T-cell (primary cell): ENCODE results near the gene LRRC2. TPM values are rescaled to one million over a fixed set of nuclear protein-coding genes. Genes with fewer than 3 reads are reported as not detected.
"Not testable (repeated sequence)": the region's sequence is repeated elsewhere in the genome, so short reads cannot be mapped to it uniquely, and the experiment has no call there.

Experiments
- ATAC-seq, 4 experiments: fragments of 200-7000 bp in 3 of 4; fragments of 150-1000 bp in 1 of 4; cut with Tn5 transposase; replicated peaks in 1 of 4; 1 replicate in 3 of 4; 2 replicates in 1 of 4; pipeline ENCODE4 v1.10.0; 2021; ENCODE audit warnings: moderate library complexity in 3 of 4, mild to moderate bottlenecking in 2 of 4, moderate number of reproducible peaks in 1 of 4
- CTCF ChIA-PET, 2 donors: fragments of 300-600 bp; sonication (Branson Sonifier 250); formaldehyde crosslinking; loops; one replicate each; lab custom pipeline; 2022; ENCODE audit warnings: antibody characterized with exemption in 2 of 2; lab: Charles Lee
- POLR2A ChIA-PET, 2 donors: fragments of 300-600 bp; sonication (Branson Sonifier 250); formaldehyde crosslinking; loops; one replicate each; lab custom pipeline; 2022; ENCODE audit warnings: antibody characterized with exemption in 2 of 2; lab: Charles Lee
- DNase-seq, 35 experiments: peaks; one replicate each; pipeline versions ENCODE4 v3.0.0 to v3.0.0-alpha.2; 2013 to 2023
- H3K27ac ChIP-seq: one replicate; pipeline ENCODE4 v1.5.1; 2013; ENCODE audit warnings: low read length
- H3K27me3 ChIP-seq, 2 experiments: replicated peaks in 1 of 2; 1 replicate in 1 of 2; 2 replicates in 1 of 2; pipeline versions ENCODE4 v1.6.1 to v1.7.0; 2013; ENCODE audit warnings: low read length in 1 of 2, mixed read lengths in 1 of 2; ENCODE audit not compliant: control insufficient read depth in 2 of 2, insufficient read depth in 2 of 2; ENCODE audit errors: extremely low read depth in 1 of 2
- H3K36me3 ChIP-seq, 2 donors: 1 replicate in 1 of 2; 2 replicates in 1 of 2; pipeline versions ENCODE4 v1.6.1 to v1.7.0; 2013; ENCODE audit warnings: low read length in 1 of 2; ENCODE audit not compliant: control insufficient read depth in 2 of 2, insufficient read depth in 1 of 2; ENCODE audit errors: extremely low read depth in 1 of 2
- H3K4me1 ChIP-seq, 2 experiments: 1 replicate in 1 of 2; 2 replicates in 1 of 2; pipeline versions ENCODE4 v1.6.1 to v1.7.0; 2013; ENCODE audit warnings: low read length in 2 of 2, mixed read lengths in 1 of 2; ENCODE audit not compliant: insufficient read depth in 2 of 2, control insufficient read depth in 1 of 2; ENCODE audit errors: extremely low read depth in 1 of 2
- H3K4me3 ChIP-seq, 2 donors: 1 replicate in 1 of 2; 2 replicates in 1 of 2; pipeline versions ENCODE4 v1.5.1 to v1.7.0; 2013; ENCODE audit warnings: mild to moderate bottlenecking in 2 of 2, low read length in 1 of 2, moderate library complexity in 1 of 2; ENCODE audit not compliant: control insufficient read depth in 1 of 2; ENCODE audit errors: extremely low read depth in 1 of 2
- H3K9me3 ChIP-seq: 2 replicates; pipeline ENCODE4 v1.7.0; 2013
- H3K27ac Mint-ChIP-seq, 2 donors: one replicate each; pipeline ENCODE4 v1.8.0; 2020 to 2021; ENCODE audit warnings: mild to moderate bottlenecking in 2 of 2, mixed read lengths in 2 of 2
- H3K27me3 Mint-ChIP-seq, 2 donors: one replicate each; pipeline ENCODE4 v1.8.0; 2021 to 2022; ENCODE audit warnings: mixed read lengths in 2 of 2
- H3K36me3 Mint-ChIP-seq: one replicate; pipeline ENCODE4 v1.8.0; 2021; ENCODE audit warnings: mixed read lengths
- H3K4me1 Mint-ChIP-seq, 3 donors: one replicate each; pipeline ENCODE4 v1.8.0; 2020 to 2022; ENCODE audit warnings: mixed read lengths in 3 of 3, mild to moderate bottlenecking in 1 of 3
- H3K4me3 Mint-ChIP-seq, 3 donors: one replicate each; pipeline ENCODE4 v1.8.0; 2020 to 2022; ENCODE audit warnings: mild to moderate bottlenecking in 3 of 3, mixed read lengths in 3 of 3, moderate library complexity in 3 of 3
- H3K9me3 Mint-ChIP-seq, 3 donors: one replicate each; pipeline ENCODE4 v1.8.0; 2020 to 2022; ENCODE audit warnings: mixed read lengths in 3 of 3
- WGBS: methylation state at CpG from one replicate; pipeline ENCODE4 v1.1.5; 2013; ENCODE audit warnings: missing lambda C conversion rate; ENCODE audit not compliant: insufficient coverage; 5-methylcytosine and 5-hydroxymethylcytosine counted together
- total RNA-seq, 35 experiments: library from RNA in 6 of 35; stranded (reverse) in 6 of 35; fragments of 120-200 nt in 1 of 35; gene quantifications; one replicate each; pipeline versions ENCODE4 v1.2.1 to v1.2.4 and lab custom pipeline; 2013 to 2026

LRRC2 gene
- total RNA-seq, 5 donors from 2014 or later (not counting 1 experiment from before 2014, with no cell fraction given), result 0.30 to 1.9 (median 1.0) TPM

DNA sequence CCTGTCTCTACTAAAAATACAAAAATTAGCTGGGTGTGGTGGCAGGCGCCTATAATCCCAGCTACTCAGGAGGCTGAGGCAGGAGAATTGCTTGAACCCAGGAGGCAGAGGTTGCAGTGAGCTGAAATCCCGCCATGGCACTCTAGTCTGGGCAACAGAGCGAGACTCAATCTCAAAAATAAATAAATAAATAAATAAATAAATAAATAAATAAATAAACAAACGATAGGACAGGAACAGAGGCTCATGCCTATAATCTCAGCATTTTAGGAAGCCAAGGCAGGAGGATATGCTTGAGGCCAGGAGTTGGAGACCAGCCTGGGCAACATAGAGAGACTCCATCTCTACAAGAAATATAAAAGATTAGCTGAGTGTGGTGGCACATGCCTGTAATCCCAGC is 43.9 kb downstream of the LRRC2 start:
- ATAC-seq, H3K9me3 ChIP-seq, DNase-seq, H3K27me3 ChIP-seq, H3K27ac Mint-ChIP-seq, H3K27ac ChIP-seq, H3K4me3 ChIP-seq, H3K4me3 Mint-ChIP-seq, H3K4me1 Mint-ChIP-seq, H3K9me3 Mint-ChIP-seq, H3K36me3 ChIP-seq, CTCF ChIA-PET, H3K4me1 ChIP-seq, H3K27me3 Mint-ChIP-seq, H3K36me3 Mint-ChIP-seq: not testable (repeated sequence)
- WGBS, result no CpG with 5 or more reads among the region's 4 CpGs
- POLR2A ChIA-PET, result interaction anchor here in 1 of 2 donors (0.6 kb wide), 1 partner anchor 1434 kb away, joined by 3 read pairs; no protein-coding TSS in a partner anchor

DNA sequence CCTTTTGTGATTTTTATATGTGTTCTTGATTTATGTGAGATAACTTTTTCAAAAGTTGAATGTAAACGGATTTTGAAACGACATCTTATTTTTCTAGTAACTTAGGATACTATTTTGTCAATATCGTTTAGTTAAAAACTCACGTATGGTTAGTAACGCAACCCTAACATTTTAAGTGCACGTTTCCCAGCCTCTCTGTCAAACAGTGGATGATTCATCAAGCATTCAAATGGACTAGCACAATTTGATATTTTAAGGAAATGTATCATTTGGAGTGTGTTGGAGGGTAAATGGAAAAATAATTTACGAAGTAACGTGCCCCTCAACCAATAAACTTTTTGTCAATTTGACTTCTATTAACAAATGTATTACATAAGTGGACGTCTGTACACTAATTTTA is 45.0 kb downstream of the LRRC2 start:
- CTCF ChIA-PET, result no interaction called here
- no peaks in the 10 kb centered on the region for H3K27me3 ChIP-seq

DNA sequence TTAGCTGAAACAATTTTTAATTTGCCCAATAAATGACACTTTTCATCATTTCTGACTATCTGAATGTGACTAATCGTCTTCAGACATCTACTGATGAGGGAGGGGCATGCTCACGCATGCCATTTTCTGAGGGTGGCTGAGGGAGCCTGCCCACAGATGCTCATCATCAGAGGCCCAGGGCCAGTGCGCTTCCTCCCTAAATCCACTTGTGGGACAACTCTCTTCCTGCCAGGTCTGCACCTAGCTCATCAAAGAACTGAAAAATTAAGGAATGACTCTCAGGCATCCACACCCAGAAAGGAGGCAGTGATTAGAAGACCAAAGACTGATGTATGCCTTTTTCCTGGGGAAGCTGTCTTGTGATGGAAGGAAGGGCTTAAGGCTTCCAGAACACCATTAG is 45.6 kb downstream of the LRRC2 start:
- no peak overlapping the region for H3K4me3 Mint-ChIP-seq
- peaks cover 0 to 4% (median 2%) of the 10 kb centered on the region in 3 donors for H3K4me1 Mint-ChIP-seq
- no peak for DNase-seq
- Histone ChIP-seq H3K27me3 (no peaks in the 10 kb centered on the region), H3K27ac (no peak overlapping the region), H3K9me3 (no peaks in the 10 kb centered on the region), H3K4me3 (no peak overlapping the region), H3K36me3 (no peaks in the 10 kb centered on the region), H3K4me1 (no peaks in the 10 kb centered on the region)
- ChIA-PET CTCF (no interaction called here), POLR2A (no interaction called here)
- no peaks in the 10 kb centered on the region for H3K9me3 Mint-ChIP-seq
- no peak for ATAC-seq
- peaks cover 0 to 2% of the 10 kb centered on the region in 2 donors for H3K27me3 Mint-ChIP-seq
- H3K27ac Mint-ChIP-seq, result no peak overlapping the region
- no peaks in the 10 kb centered on the region for H3K36me3 Mint-ChIP-seq
- 100% methylated on average over 2 of the region's 3 CpGs for WGBS

More for the DNA sequence above, 45.0 kb downstream of the LRRC2 start:
- ATAC-seq, result no peak
- peaks cover 0 to 4% (median 2%) of the 10 kb centered on the region in 3 donors for H3K4me1 Mint-ChIP-seq
- Histone ChIP-seq H3K4me3 (no peak overlapping the region), H3K9me3 (no peaks in the 10 kb centered on the region), H3K4me1 (no peaks in the 10 kb centered on the region), H3K36me3 (no peaks in the 10 kb centered on the region), H3K27ac (no peak overlapping the region)
- no peaks in the 10 kb centered on the region for H3K36me3 Mint-ChIP-seq
- H3K27me3 Mint-ChIP-seq, result peaks cover 0 to 2% of the 10 kb centered on the region in 2 donors
- no peaks in the 10 kb centered on the region for H3K9me3 Mint-ChIP-seq
- no peak overlapping the region for H3K4me3 Mint-ChIP-seq
- H3K27ac Mint-ChIP-seq, result no peak overlapping the region
- no peak for DNase-seq
- WGBS, result 100% methylated on average over 2 of the region's 9 CpGs
- POLR2A ChIA-PET, result no interaction called here

DNA sequence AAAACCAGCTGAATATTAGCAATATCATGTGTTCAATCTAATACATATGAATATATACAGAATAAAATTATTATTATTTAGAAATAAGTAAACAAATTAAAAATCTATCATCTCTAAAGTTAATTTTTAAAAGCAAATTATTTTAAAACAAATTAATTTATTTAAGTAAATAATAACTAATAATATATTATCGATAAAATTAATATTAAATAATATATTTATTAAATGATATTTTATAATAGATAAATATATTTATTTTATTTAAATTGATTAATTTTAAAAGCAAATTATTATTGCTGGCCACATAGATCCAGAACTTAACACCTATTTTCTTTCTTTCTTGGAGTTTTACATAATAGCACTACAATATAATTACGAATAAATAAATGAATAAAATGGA is 46.1 kb downstream of the LRRC2 start:
- H3K4me1 Mint-ChIP-seq, result peaks cover 0 to 4% (median 2%) of the 10 kb centered on the region in 3 donors
- CTCF ChIA-PET, result no interaction called here
- H3K9me3 ChIP-seq, result no peaks in the 10 kb centered on the region
- no peak overlapping the region for H3K27ac ChIP-seq
- ATAC-seq, result no peak
- H3K36me3 ChIP-seq, result no peaks in the 10 kb centered on the region
- WGBS, result no CpG with 5 or more reads among the region's 2 CpGs
- H3K36me3 Mint-ChIP-seq, result no peaks in the 10 kb centered on the region
- H3K4me3 ChIP-seq, result no peak overlapping the region
- H3K27me3 ChIP-seq, result no peaks in the 10 kb centered on the region
- no peaks in the 10 kb centered on the region for H3K4me1 ChIP-seq
- no peak overlapping the region for H3K4me3 Mint-ChIP-seq
- no peak for DNase-seq
- no peaks in the 10 kb centered on the region for H3K9me3 Mint-ChIP-seq
- peaks cover 0 to 2% of the 10 kb centered on the region in 2 donors for H3K27me3 Mint-ChIP-seq
- H3K27ac Mint-ChIP-seq, result no peak overlapping the region
- POLR2A ChIA-PET, result no interaction called here

DNA sequence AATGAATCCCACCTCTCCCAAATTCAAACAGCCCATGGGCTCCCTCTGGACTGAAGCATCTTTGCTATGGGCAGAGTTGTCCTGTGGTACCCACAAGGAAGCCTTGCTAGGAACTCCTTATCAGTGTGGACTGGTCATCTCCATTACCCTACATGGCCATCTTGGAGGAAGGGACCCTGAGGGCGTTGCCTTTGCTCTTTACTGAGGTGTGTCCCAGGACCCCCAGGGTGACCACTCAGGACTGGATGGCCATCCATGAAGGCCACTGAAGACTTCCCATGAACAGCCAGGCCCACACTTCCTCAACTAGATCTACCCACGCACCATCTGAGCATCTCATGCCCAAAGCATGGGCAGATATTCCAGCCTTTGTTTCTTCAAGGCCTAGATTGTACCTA is 48.3 kb downstream of the LRRC2 start:
- WGBS, result 95% methylated on average over 2 of the region's 2 CpGs
- Histone ChIP-seq H3K9me3 (no peaks in the 10 kb centered on the region), H3K27ac (no peak overlapping the region), H3K4me1 (no peaks in the 10 kb centered on the region), H3K27me3 (no peaks in the 10 kb centered on the region), H3K36me3 (no peaks in the 10 kb centered on the region), H3K4me3 (no peak overlapping the region)
- Mint-ChIP-seq H3K4me1 (peaks cover 0 to 4% (median 2%) of the 10 kb centered on the region in 3 donors), H3K27ac (no peak overlapping the region), H3K4me3 (no peak overlapping the region), H3K27me3 (peaks cover 0 to 2% of the 10 kb centered on the region in 2 donors), H3K9me3 (no peaks in the 10 kb centered on the region), H3K36me3 (no peaks in the 10 kb centered on the region)
- DNase-seq (no peak), ATAC-seq (no peak)
- CTCF ChIA-PET, result no interaction called here
- POLR2A ChIA-PET, result no interaction called here

DNA sequence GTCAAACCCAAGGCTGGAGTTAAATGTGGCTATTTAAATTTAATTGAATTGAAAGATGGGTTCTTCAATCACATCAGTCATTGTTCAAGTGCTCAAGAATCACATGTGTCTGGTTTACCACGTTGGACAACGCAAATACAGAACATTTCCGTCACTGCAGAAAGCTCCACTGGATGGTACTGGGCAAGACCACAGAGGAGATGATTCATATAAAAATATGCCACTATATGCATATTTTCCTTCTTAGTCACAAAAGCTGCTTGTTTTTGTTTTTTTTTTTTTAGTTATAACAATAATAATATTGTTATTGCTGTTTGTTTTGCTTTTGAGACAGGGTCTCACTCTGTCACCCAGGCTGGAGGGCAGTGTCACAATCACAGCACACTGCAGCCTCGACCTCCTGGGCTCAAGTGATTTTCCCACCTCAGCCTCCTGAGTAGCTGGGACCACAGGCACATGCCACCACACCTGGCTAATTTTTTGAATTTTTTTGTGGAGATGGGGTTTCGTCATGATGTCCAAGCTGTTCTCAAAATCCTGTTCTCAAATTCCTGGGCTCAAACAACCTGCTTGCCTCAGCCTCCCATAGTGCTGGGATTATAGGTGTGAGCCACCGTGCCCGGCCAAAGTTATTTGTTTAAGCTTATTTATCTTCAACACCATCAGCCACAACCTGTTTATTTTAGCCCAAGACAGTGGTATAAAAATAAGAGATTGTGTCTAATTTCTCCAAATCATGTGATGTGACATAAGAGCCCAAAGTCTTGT is 48.9 kb downstream of the LRRC2 start:
- peak in 1 of 4 experiments; percentile 55 for ATAC-seq
- POLR2A ChIA-PET, result no interaction called here

More for the DNA sequence above, 48.9 kb downstream of the LRRC2 start:
- Mint-ChIP-seq H3K9me3 (no peaks in the 10 kb centered on the region), H3K4me1 (peaks cover 0 to 4% (median 2%) of the 10 kb centered on the region in 3 donors), H3K27me3 (peaks cover 0 to 5% of the 10 kb centered on the region in 2 donors), H3K27ac (peak overlapping the region in 1 of 2 donors; percentile 19), H3K36me3 (no peaks in the 10 kb centered on the region), H3K4me3 (no peak overlapping the region)
- H3K36me3 ChIP-seq, result no peaks in the 10 kb centered on the region
- no peaks in the 10 kb centered on the region for H3K9me3 ChIP-seq
- no peak overlapping the region for H3K4me3 ChIP-seq
- H3K27me3 ChIP-seq, result no peaks in the 10 kb centered on the region
- no peak overlapping the region for H3K27ac ChIP-seq
- CTCF ChIA-PET, result interaction anchor here in 1 of 2 donors (0.6 kb wide), 1 partner anchor 21 kb away, joined by 3 read pairs; no protein-coding TSS in a partner anchor
- H3K4me1 ChIP-seq, result no peaks in the 10 kb centered on the region
- DNase-seq, result no peak
- WGBS, result no CpG with 5 or more reads among the region's 7 CpGs
